NOMO-1 treated with DMSO at 0.1 percent for 48 hours (cell line): Measurements from ENCODE around the gene LARP1.
"Not testable (repeated sequence)": the region's sequence is repeated elsewhere in the genome, so short reads cannot be mapped to it uniquely, and the experiment has no call there.

Source experiments
- DNase-seq: peaks from one replicate; lab custom pipeline; 2025; ENCODE audit not compliant: unreplicated experiment; lab: John Stamatoyannopoulos, UW

The LARP1 gene

DNA sequence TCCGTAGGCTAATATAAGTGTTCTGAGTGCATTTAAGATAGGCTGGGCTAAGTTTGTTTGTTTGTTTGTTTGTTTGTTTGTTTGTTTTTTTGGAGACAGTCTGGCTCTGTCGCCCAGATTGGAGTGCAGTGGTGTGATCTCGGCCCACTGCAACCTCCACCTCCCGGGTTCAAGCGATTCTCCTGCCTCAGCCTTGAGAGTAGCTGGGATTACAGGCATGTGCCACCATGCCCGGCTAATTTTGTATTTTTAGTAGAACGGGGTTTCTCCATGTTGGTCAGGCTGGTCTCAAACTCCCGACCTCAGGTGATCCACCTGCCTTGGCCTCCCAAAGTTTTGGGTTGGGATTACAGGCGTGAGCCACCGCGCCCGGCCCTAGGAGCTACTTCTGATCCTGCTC, 4.7 kb downstream of the LARP1 start:
- not testable (repeated sequence) for DNase-seq

GRCh38 chr5:154761046-154761736, 6.0 kb downstream of the LARP1 start:
- no peak for DNase-seq

GRCh38 chr5:154762261-154762660, 7.1 kb downstream of the LARP1 start:
- DNase-seq, result no peak

DNA sequence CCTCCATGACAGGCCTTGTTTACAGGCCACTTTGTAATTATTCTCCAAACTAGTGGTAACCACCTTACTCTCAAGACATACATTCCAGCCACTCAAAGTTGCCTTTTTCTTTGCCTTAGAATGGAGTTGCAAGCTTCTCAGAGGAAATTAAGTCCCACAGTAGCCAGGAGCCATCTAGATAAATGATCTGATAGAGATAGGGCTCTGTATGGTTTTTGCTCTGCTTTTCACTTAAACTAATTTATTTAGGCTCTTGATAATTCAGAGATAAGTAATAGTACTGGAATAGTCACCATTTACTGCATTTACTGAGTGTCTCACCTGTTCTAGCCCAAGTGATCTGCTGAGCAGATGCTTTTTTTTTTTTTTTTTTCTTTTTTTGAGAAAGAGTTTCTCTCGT, 7.5 kb downstream of the LARP1 start:
- no peak for DNase-seq

- DNase-seq, result no peak
These were observed 9.8 kb downstream of the LARP1 start for GRCh38 chr5:154764967-154765366.

GRCh38 chr5:154765396-154765925, 10.3 kb downstream of the LARP1 start:
- DNase-seq, result no peak

DNA sequence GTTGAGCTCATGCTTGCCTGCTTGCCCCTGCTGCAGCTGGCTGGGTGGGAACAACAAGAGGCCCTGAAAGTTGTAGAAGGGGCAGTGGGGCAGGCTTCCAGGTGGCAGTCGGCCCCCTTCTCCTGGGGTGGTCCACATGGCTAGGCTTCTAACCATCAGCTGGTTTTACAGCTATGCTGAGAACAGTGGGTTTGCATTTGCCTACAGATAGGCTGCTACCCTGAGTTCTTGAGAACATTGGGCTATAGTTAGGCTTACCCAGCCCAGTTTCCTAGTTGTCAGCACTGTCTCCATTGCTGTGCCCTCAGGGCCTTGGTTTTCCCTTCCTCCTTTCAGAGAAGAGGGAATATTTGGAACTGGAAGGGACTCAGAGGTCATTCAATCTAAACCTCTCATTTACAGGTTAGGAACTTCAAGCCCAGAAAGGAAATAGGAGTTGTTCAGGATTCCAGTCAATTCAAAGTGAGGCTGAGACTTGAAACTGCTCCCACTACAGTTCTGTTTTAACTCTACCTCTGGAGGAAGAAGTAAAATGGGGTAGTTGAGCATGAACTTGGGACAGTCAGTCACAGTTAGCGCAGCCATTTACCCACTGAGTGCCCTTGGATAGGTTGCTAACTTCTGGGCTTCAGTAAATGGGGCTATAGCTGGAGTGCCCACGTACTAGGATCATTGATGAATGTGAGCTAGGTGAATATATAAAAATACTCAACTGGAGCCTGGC, 11.5 kb downstream of the LARP1 start:
- no peak for DNase-seq

- no peak for DNase-seq
These were observed 12.4 kb downstream of the LARP1 start for GRCh38 chr5:154767576-154767975.

DNA sequence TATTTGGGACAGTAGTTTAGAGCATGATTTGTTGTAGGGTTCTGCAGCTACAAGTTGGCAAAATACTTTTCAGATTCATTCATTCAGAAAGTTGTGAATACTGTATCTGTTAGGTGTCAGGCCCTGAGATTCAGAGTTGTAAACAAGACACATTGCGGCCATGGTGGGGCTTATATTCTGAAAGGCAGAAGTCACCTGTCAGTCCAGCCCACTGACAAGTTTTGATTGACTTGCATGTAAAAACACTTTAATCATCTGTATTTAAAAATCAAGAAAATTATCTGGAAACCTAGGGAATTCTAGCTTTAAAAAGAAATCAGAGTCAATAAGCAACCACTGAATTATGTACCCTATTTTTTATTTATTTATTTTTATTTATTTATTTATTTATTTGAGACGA, 13.0 kb downstream of the LARP1 start:
- DNase-seq, result no peak

GRCh38 chr5:154770111-154770510, 14.9 kb downstream of the LARP1 start:
- peak; percentile 29 for DNase-seq

DNA sequence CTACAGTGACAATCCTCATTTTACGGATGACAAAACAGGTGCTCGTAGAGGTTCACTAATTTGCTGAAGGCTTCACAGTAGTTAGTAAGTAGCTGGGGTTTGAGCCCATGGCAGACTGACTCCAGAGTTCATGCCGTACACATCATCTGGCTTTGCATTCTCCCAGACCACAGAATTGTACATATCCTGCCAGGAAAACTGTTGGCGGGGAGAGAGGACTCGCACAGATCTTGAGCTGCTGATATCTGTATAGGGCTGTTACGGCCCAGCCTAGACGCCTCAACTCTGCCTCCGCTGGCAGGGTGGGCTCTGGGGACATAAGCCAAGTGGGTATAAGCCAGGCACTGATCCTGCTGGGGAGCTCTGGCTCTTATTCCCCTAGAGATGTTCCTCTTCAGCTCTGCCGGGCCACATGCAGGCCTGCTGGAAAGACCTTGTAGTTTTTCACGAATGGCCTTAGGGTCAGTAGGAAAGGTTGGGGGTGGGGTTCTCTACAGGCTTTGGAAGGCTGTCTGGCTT, 16.3 kb downstream of the LARP1 start:
- no peak for DNase-seq

GRCh38 chr5:154773326-154773725, 18.1 kb downstream of the LARP1 start:
- no peak for DNase-seq

GRCh38 chr5:154776167-154776566, 21.0 kb downstream of the LARP1 start:
- no peak for DNase-seq

DNA sequence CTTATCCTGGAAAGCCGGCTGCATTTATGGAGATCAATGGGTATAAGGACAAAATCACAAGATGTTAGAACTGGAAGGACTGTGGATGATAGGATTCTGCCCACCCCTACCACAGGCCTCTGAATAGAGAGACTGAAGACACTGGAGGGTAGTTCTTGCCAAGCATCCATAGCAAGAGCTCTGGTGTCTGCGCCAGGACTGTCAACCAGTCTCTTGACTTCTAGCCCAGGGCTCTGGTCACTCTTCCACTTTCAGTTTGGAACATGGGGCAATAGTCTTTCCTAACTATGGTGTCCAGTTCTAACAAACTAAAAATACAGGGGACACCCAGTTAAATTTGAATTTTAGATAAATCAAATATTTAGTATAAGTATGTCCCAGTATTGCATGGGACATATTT, 23.4 kb downstream of the LARP1 start:
- DNase-seq, result no peak

GRCh38 chr5:154779105-154779504, 23.9 kb downstream of the LARP1 start:
- DNase-seq, result no peak

DNA sequence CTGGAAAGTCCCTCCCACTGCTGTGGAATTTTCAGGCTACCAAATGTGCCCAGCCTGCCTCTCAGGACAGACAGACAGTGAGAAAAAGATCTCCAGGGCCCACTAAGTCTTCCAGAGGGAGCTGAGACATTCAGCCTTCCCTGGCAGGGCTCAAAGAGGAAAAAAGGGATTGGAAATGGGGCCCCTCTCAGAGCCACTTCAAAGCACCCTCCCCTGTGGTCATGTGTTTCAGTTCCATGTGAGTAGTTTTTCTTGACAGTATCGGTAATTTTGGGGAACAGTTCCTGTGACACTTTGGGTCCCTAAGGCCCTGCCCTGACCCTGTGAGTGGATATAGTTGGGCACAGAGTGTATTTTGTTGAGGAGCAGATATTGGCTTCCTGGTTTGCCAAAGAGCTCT, 25.0 kb downstream of the LARP1 start:
- no peak for DNase-seq

DNA sequence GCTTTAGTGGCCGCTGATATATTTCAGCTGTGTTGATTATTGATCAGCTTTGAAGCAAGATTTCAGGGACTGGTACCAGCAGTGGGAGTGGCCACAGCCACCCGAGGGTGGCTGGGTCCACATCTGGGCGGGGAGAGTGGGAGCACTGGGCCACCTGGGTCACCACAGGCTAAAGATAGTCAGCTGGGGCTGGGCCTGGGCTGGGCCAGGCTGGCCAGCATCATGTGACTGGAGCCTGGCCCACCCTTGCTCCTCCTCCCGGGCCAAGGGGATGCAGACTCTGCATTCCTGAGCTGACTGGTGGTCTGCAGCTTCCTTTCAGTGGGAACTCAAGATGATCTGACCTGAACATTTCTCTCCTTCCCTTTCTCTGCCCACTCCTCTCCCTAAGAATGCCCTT, 27.1 kb downstream of the LARP1 start:
- no peak for DNase-seq

- no peak for DNase-seq
These were observed 27.8 kb downstream of the LARP1 start for GRCh38 chr5:154782812-154783592.

DNA sequence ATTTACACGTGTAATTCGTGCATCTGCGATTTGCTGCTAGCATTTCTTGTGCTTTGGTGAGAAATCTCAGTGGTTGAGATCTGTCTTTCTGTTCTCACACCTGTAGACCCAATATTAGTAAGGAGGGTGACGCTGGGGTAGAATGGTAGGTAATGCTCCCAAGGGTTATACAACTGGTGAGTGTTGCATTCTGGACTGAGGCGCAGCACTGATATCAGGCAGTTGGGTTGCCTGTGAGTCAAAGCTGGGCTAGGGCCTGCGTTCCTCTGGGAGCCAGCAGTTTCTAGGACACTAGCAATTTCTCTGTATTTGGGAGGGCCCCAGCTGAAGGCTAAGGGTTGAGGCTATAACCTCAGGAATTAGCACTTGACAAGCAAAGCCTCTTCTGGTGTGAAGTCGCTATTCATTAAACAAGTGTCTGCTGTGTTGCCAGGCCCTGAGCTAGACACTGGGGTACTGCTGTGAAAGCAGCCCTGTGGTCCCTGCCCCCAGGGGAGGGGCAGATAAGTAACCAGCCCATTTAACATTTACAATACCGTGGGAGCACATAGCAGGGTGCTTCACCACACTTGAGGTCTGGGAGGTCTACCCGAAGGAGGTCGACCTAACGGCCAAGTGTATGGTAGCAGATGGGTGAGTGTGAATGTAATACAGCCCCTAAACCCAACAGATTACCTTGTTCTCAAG, 28.7 kb downstream of the LARP1 start:
- no peak for DNase-seq

DNA sequence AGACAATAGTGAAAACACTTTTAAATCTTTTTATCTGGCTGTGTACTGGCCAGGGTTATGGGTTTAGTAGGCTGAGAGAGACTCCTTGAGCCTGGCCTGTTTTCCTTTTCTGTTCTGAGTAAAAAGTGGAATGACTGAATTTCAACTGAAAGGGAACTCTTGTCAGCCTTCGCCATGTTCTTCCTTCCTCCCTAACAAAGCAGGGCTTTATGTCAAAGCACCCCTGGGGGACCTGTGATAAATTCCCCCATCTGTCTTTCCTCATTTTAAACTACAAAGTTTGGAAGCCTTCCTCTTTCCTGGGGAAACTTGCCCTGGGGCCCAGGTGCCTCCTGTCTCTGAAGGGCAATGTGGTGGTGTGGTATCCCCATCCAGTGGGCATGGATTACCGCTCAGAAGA, 29.7 kb downstream of the LARP1 start:
- no peak for DNase-seq

GRCh38 chr5:154786414-154786813, 31.2 kb downstream of the LARP1 start:
- no peak for DNase-seq
